Measurements from ENCODE around the gene SURF2. TPM values are rescaled to one million over a fixed set of nuclear protein-coding genes. Genes with fewer than 3 reads are reported as not detected.

SURF2 gene
- total RNA-seq, 4 donors from 2014 or later = 3.7 to 21.4 (median 17.9) TPM

- H3K36me3 ChIP-seq = peaks cover 0 to 39% (median 11%) of the 10 kb centered on the region in 4 donors
- H3K27me3 ChIP-seq = no peaks in the 10 kb centered on the region
- 0% methylated on average over 6 to 42 of the region's 64 CpGs for WGBS, 2 donors (ENCODE audit: low coverage in 1 of 2)
- peak within 1 kb of the TSS; percentile 93 to 97 (median 94) for H3K27ac ChIP-seq
- in situ Hi-C loops (cut with MboI; ENCODE audit: low pct_ligation_motif_present in 1 of 4, low pct_unique_long_range_greater_than_20kb in 1 of 4, low sequenced_read_pairs in 3 of 4) (loop anchor here in 1 of 4 donors (25.0 kb wide), 1 partner anchor 311 kb away; the partner anchor contains the start of gene GTF3C5), intact Hi-C loops (cut with DNase I; ENCODE audit: low total_unique reads) (no loop called here)
- no peaks in the 10 kb centered on the region for H3K9me3 ChIP-seq
- TF ChIP-seq POLR2AphosphoS5 (IDR thresholded peaks at IDR 0.05) (peak; percentile 92 to 96 (median 95)), POLR2A (IDR thresholded peaks at IDR 0.05) (peak; percentile 95), EP300 (IDR thresholded peaks at IDR 0.05; ENCODE audit: low read depth) (no peak)
- TF ChIP-seq, protein P1, sequence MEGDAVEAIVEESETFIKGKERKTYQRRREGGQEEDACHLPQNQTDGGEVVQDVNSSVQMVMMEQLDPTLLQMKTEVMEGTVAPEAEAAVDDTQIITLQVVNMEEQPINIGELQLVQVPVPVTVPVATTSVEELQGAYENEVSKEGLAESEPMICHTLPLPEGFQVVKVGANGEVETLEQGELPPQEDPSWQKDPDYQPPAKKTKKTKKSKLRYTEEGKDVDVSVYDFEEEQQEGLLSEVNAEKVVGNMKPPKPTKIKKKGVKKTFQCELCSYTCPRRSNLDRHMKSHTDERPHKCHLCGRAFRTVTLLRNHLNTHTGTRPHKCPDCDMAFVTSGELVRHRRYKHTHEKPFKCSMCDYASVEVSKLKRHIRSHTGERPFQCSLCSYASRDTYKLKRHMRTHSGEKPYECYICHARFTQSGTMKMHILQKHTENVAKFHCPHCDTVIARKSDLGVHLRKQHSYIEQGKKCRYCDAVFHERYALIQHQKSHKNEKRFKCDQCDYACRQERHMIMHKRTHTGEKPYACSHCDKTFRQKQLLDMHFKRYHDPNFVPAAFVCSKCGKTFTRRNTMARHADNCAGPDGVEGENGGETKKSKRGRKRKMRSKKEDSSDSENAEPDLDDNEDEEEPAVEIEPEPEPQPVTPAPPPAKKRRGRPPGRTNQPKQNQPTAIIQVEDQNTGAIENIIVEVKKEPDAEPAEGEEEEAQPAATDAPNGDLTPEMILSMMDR (IDR thresholded peaks at IDR 0.05) = peak in 1 of 5 experiments; percentile 47
- peak; percentile 95 for DNase-seq
- H3K4me1 ChIP-seq = peaks cover 17 to 29% (median 25%) of the 10 kb centered on the region in 4 donors
- peak within 1 kb of the TSS; percentile 90 to 99 (median 98) for H3K4me3 ChIP-seq
Observed at GRCh38 chr9:133347985-133348717, 8.2 kb upstream of the SURF2 start, which contains the start of the genes MED22 and RPL7A. Gene MED22 (minus strand): TSS chr9:133348131. CDS start chr9:133346662, 1,469 bp downstream. Gene RPL7A (plus strand): TSS chr9:133348218. CDS start chr9:133348244, 26 bp downstream.

GRCh38 chr9:133348718-133349573, 7.4 kb upstream of the SURF2 start:
- Histone ChIP-seq H3K27ac (peak overlapping the region; percentile 93 to 97 (median 94)), H3K27me3 (no peaks in the 10 kb centered on the region), H3K36me3 (peaks cover 0 to 35% (median 11%) of the 10 kb centered on the region in 4 donors), H3K4me3 (peak overlapping the region; percentile 90 to 99 (median 98)), H3K4me1 (peaks cover 17 to 29% (median 25%) of the 10 kb centered on the region in 4 donors), H3K9me3 (no peaks in the 10 kb centered on the region)
- in situ Hi-C loops (cut with MboI; ENCODE audit: low pct_ligation_motif_present in 1 of 4, low pct_unique_long_range_greater_than_20kb in 1 of 4, low sequenced_read_pairs in 3 of 4) (loop anchor here in 1 of 4 donors (25.0 kb wide), 1 partner anchor 312 kb away; the partner anchor contains the start of gene GTF3C5), intact Hi-C loops (cut with DNase I; ENCODE audit: low total_unique reads) (no loop called here)
- DNase-seq = no peak
- WGBS, 2 donors (ENCODE audit: low coverage in 1 of 2) = 17 to 28% methylated on average over 4 to 25 of the region's 25 CpGs
- TF ChIP-seq, protein P1 (IDR thresholded peaks at IDR 0.05) = no peak
- TF ChIP-seq EP300 (IDR thresholded peaks at IDR 0.05; ENCODE audit: low read depth) (no peak), POLR2A (IDR thresholded peaks at IDR 0.05) (no peak), POLR2AphosphoS5 (IDR thresholded peaks at IDR 0.05) (no peak)

DNA sequence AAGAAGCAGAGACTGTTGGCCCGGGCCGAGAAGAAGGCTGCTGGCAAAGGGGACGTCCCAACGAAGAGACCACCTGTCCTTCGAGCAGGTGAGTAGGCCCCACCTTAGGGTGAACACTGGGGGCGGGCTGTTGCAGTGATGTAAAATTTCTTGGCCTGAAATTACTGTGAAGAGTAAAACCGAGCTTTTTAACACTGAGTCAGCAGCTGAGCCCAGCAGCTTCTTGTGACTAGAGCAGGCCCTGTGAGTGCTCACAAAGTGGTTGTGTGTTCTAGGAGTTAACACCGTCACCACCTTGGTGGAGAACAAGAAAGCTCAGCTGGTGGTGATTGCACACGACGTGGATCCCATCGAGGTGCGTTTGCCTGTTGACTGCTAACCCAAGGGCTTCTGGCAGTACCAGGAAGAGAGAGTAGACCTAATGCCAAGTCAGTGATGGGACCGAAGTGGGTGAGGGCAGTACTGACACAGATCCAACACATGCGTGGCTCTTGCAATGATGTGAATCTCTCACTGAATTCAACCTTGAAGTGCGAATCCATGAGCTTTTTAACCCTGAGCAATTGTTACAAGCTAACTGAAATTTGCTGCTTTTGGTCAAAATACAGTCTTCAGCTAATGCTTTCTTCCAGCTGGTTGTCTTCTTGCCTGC, 6.3 kb upstream of the SURF2 start:
- Histone ChIP-seq H3K4me3 (no peak overlapping the region), H3K9me3 (no peaks in the 10 kb centered on the region), H3K27me3 (no peaks in the 10 kb centered on the region), H3K4me1 (peaks cover 18 to 37% (median 26%) of the 10 kb centered on the region in 4 donors), H3K27ac (no peak overlapping the region), H3K36me3 (peaks cover 0 to 29% (median 11%) of the 10 kb centered on the region in 4 donors)
- in situ Hi-C loops (cut with MboI; ENCODE audit: low pct_ligation_motif_present in 1 of 4, low pct_unique_long_range_greater_than_20kb in 1 of 4, low sequenced_read_pairs in 3 of 4) = loop anchor here in 1 of 4 donors (25.0 kb wide), 1 partner anchor 313 kb away; the partner anchor contains the start of gene GTF3C5
- no peak for DNase-seq
- 76 to 80% methylated on average over 2 to 15 of the region's 15 CpGs for WGBS, 2 donors (ENCODE audit: low coverage in 1 of 2)
- no peak for TF ChIP-seq POLR2AphosphoS5 (IDR thresholded peaks at IDR 0.05)
- intact Hi-C loops (cut with DNase I; ENCODE audit: low total_unique reads) = no loop called here

DNA sequence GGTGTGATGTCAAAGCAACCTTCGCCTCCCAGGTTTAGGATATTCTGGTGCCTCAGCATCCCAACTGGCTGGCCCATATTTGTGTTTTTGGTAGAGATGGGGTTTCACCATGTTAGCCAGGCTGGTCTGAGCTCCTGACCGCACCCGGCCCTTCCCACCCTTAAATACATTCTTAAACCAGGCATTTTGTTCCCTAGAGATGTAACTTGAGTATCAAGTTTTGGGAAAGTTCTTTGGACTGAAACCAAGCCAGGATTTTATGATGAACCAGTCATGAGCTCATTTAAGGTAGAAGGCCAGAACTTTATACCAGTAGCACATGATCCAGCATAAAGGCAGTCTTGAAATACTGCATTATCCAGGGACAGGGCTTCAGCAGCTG, 4.8 kb upstream of the SURF2 start:
- peaks cover 0 to 29% (median 11%) of the 10 kb centered on the region in 4 donors for H3K36me3 ChIP-seq
- no peak for TF ChIP-seq POLR2AphosphoS5 (IDR thresholded peaks at IDR 0.05)
- TF ChIP-seq EP300 (IDR thresholded peaks at IDR 0.05; ENCODE audit: low read depth) = no peak
- TF ChIP-seq POLR2A (IDR thresholded peaks at IDR 0.05) = no peak
- TF ChIP-seq, protein P1 (IDR thresholded peaks at IDR 0.05) = no peak
- H3K4me3 ChIP-seq = no peak overlapping the region
- WGBS, 2 donors (ENCODE audit: low coverage in 1 of 2) = 60 to 97% methylated on average over 1 to 3 of the region's 3 CpGs
- in situ Hi-C loops (cut with MboI; ENCODE audit: low pct_ligation_motif_present in 1 of 4, low pct_unique_long_range_greater_than_20kb in 1 of 4, low sequenced_read_pairs in 3 of 4) (no loop called here), intact Hi-C loops (cut with DNase I; ENCODE audit: low total_unique reads) (no loop called here)
- H3K4me1 ChIP-seq = peaks cover 18 to 40% (median 28%) of the 10 kb centered on the region in 4 donors
- H3K9me3 ChIP-seq = no peaks in the 10 kb centered on the region
- H3K27me3 ChIP-seq = no peaks in the 10 kb centered on the region
- DNase-seq = no peak
- no peak overlapping the region for H3K27ac ChIP-seq
